Transverse colon (tissue), 3 donors: ENCODE measurements around the gene BACH2.

Source experiments
- EP300 ChIP-seq: sonication (generic); formaldehyde crosslinking; IDR thresholded peaks from one replicate; pipeline ENCODE4 v1.6.1; 2017; ENCODE audit warnings: antibody characterized with exemption, low read depth
- POLR2A ChIP-seq: fragments of 450-650 bp; IDR thresholded peaks from one replicate; pipeline ENCODE4 v1.6.1; 2016; ENCODE audit warnings: antibody characterized with exemption, mild to moderate bottlenecking, moderate library complexity
- TF ChIP-seq, protein P1 (sequence below), 5 experiments: fragments of 200-600 bp in 3 of 5; fragments of 450-650 bp in 2 of 5; sonication (generic) in 3 of 5; IDR thresholded peaks; 1 replicate in 2 of 5; 2 replicates in 3 of 5; pipeline ENCODE4 v1.5.1; 2016 to 2017; ENCODE audit warnings: antibody characterized with exemption in 5 of 5, inconsistent platforms in 3 of 5, mild to moderate bottlenecking in 2 of 5, moderate library complexity in 1 of 5

- TF ChIP-seq, protein P1, sequence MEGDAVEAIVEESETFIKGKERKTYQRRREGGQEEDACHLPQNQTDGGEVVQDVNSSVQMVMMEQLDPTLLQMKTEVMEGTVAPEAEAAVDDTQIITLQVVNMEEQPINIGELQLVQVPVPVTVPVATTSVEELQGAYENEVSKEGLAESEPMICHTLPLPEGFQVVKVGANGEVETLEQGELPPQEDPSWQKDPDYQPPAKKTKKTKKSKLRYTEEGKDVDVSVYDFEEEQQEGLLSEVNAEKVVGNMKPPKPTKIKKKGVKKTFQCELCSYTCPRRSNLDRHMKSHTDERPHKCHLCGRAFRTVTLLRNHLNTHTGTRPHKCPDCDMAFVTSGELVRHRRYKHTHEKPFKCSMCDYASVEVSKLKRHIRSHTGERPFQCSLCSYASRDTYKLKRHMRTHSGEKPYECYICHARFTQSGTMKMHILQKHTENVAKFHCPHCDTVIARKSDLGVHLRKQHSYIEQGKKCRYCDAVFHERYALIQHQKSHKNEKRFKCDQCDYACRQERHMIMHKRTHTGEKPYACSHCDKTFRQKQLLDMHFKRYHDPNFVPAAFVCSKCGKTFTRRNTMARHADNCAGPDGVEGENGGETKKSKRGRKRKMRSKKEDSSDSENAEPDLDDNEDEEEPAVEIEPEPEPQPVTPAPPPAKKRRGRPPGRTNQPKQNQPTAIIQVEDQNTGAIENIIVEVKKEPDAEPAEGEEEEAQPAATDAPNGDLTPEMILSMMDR (IDR thresholded peaks at IDR 0.05): no peak
- TF ChIP-seq POLR2A: no peak
- no peak for TF ChIP-seq EP300
These were observed 196.5 kb downstream of the BACH2 start for GRCh38 chr6:90100059-90100665.
